Aorta (tissue), 5 donors: ENCODE results near the gene RPL19. TPM values are rescaled to one million over a fixed set of nuclear protein-coding genes. Genes with fewer than 3 reads are reported as not detected.

ENCODE experiments used
- ATAC-seq: fragments of 200-7000 bp; cut with Tn5 transposase; one replicate; pipeline ENCODE4 v1.9.1; 2022; ENCODE audit warnings: moderate library complexity; ENCODE audit not compliant: low FRiP score
- DNase-seq, 2 donors: peaks; one replicate each; pipeline ENCODE4 v3.0.0-alpha.2; 2020
- H3K27ac ChIP-seq, 2 donors: one replicate each; pipeline ENCODE4 v1.5.1; 2013; ENCODE audit warnings: low read length in 2 of 2, mild to moderate bottlenecking in 2 of 2, moderate library complexity in 2 of 2, control low read depth in 1 of 2, inconsistent platforms in 1 of 2, low read depth in 1 of 2
- H3K27me3 ChIP-seq, 2 donors: one replicate each; pipeline ENCODE4 v1.6.1; 2013; ENCODE audit warnings: control low read depth in 1 of 2, low read length in 1 of 2, mild to moderate bottlenecking in 1 of 2, moderate library complexity in 1 of 2; ENCODE audit not compliant: insufficient read depth in 2 of 2, control insufficient read depth in 1 of 2
- H3K36me3 ChIP-seq, 2 donors: one replicate each; pipeline ENCODE4 v1.6.1; 2013; ENCODE audit warnings: control low read depth in 1 of 2, low read length in 1 of 2, mild to moderate bottlenecking in 1 of 2; ENCODE audit not compliant: insufficient read depth in 2 of 2, control insufficient read depth in 1 of 2
- H3K4me1 ChIP-seq, 2 donors: one replicate each; pipeline ENCODE4 v1.6.1; 2013; ENCODE audit warnings: low read length in 2 of 2, control low read depth in 1 of 2, mild to moderate bottlenecking in 1 of 2, moderate library complexity in 1 of 2; ENCODE audit not compliant: insufficient read depth in 2 of 2, control insufficient read depth in 1 of 2
- H3K4me3 ChIP-seq, 2 donors: one replicate each; pipeline ENCODE4 v1.5.1; 2013; ENCODE audit warnings: low read length in 2 of 2, control low read depth in 1 of 2, mild to moderate bottlenecking in 1 of 2
- H3K9me3 ChIP-seq: one replicate; pipeline ENCODE4 v1.6.1; 2013; ENCODE audit warnings: mild to moderate bottlenecking, low read length; ENCODE audit not compliant: control insufficient read depth
- WGBS, 2 donors: extraction: QIAGEN DNeasy Blood & Tissue Kit; methylation state at CpG; one replicate each; pipeline ENCODE4 v1.1.7; 2013; 5-methylcytosine and 5-hydroxymethylcytosine counted together
- intact Hi-C, 2 donors: fragments of 100-400 bp; cut with DNase I; formaldehyde crosslinking; loops; one replicate each; pipeline versions ENCODE4 v1.14.2 to v1.15.0; 2022
- polyA plus RNA-seq, 2 donors: library from polyadenylated mRNA; stranded (reverse); fragments of 200-250 nt; gene quantifications; one replicate each; pipeline ENCODE4 v1.2.3, GENCODE V29; 2013
- total RNA-seq, 2 donors: library from RNA; stranded (reverse); fragmentation: NEBNext Ultra II Directional; extraction: Animal tissue kit (Norgen Biotek cat#: 25700); gene quantifications; one replicate each; pipeline ENCODE4 v1.2.1, GENCODE V29; 2021
- donor health status: healthy with polysubstance abuse.
- donor health status: Bipolar disorder and iron deficiency.
- donor health status: DM: no; HTN: no; CAD: no.
- donor health status: DM: no; HTN: no; CAD: no.
- donor health status: DM: yes; HTN: yes; CAD: no.

RPL19 gene
- total and polyA plus RNA-seq, 4 donors, result 1,206 to 3,759 (median 2,107) TPM

GRCh38 chr17:39177256-39177655, 22.8 kb upstream of the RPL19 start:
- intact Hi-C loops, result no loop called here
- Histone ChIP-seq H3K4me3 (no peak overlapping the region), H3K27ac (no peak overlapping the region), H3K27me3 (no peaks in the 10 kb centered on the region), H3K9me3 (no peaks in the 10 kb centered on the region), H3K4me1 (no peaks in the 10 kb centered on the region), H3K36me3 (peaks cover 0 to 2% of the 10 kb centered on the region in 2 donors)
- no peak for ATAC-seq
- WGBS, 2 donors, result 63 to 75% methylated on average over 12 of the region's 12 CpGs
- DNase-seq, result no peak

- WGBS, 2 donors, result 68% methylated on average over 4 of the region's 4 CpGs
- H3K4me1 ChIP-seq, result no peaks in the 10 kb centered on the region
- no peak for ATAC-seq
- no peak overlapping the region for H3K4me3 ChIP-seq
- no peak overlapping the region for H3K27ac ChIP-seq
- DNase-seq, result no peak
- intact Hi-C loops, result no loop called here
- H3K9me3 ChIP-seq, result no peaks in the 10 kb centered on the region
- H3K36me3 ChIP-seq, result peaks cover 0 to 2% of the 10 kb centered on the region in 2 donors
- H3K27me3 ChIP-seq, result no peaks in the 10 kb centered on the region
Observed at GRCh38 chr17:39178536-39178935, 21.5 kb upstream of the RPL19 start.

GRCh38 chr17:39181303-39181702, 18.8 kb upstream of the RPL19 start:
- no peak overlapping the region for H3K27ac ChIP-seq
- peaks cover 0 to 6% of the 10 kb centered on the region in 2 donors for H3K36me3 ChIP-seq
- no peaks in the 10 kb centered on the region for H3K4me1 ChIP-seq
- 75 to 77% methylated on average over 5 of the region's 5 CpGs for WGBS, 2 donors
- H3K9me3 ChIP-seq, result no peaks in the 10 kb centered on the region
- ATAC-seq (no peak), DNase-seq (no peak)
- no peaks in the 10 kb centered on the region for H3K27me3 ChIP-seq
- intact Hi-C loops, result no loop called here
- H3K4me3 ChIP-seq, result no peak overlapping the region

GRCh38 chr17:39183045-39183444, 17.0 kb upstream of the RPL19 start:
- no peaks in the 10 kb centered on the region for H3K4me1 ChIP-seq
- ATAC-seq (no peak), DNase-seq (no peak)
- H3K27ac ChIP-seq, result no peak overlapping the region
- H3K27me3 ChIP-seq, result no peaks in the 10 kb centered on the region
- no peaks in the 10 kb centered on the region for H3K9me3 ChIP-seq
- H3K4me3 ChIP-seq, result no peak overlapping the region
- intact Hi-C loops, result no loop called here
- peaks cover 0 to 12% of the 10 kb centered on the region in 2 donors for H3K36me3 ChIP-seq
- WGBS, 2 donors, result 88 to 93% methylated on average over 5 of the region's 5 CpGs

- H3K4me1 ChIP-seq, result no peaks in the 10 kb centered on the region
- no peaks in the 10 kb centered on the region for H3K27me3 ChIP-seq
- no peaks in the 10 kb centered on the region for H3K9me3 ChIP-seq
- no peak for ATAC-seq
- peaks cover 0 to 12% of the 10 kb centered on the region in 2 donors for H3K36me3 ChIP-seq
- no peak overlapping the region for H3K27ac ChIP-seq
- intact Hi-C loops, result no loop called here
- 83 to 89% methylated on average over 10 of the region's 10 CpGs for WGBS, 2 donors
- no peak overlapping the region for H3K4me3 ChIP-seq
- no peak for DNase-seq
Observed at GRCh38 chr17:39183720-39184119, 16.4 kb upstream of the RPL19 start.

- Histone ChIP-seq H3K4me1 (no peaks in the 10 kb centered on the region), H3K27ac (no peak overlapping the region), H3K9me3 (no peaks in the 10 kb centered on the region), H3K27me3 (no peaks in the 10 kb centered on the region), H3K36me3 (peaks cover 0 to 10% of the 10 kb centered on the region in 2 donors), H3K4me3 (no peak overlapping the region)
- WGBS, 2 donors, result 80 to 84% methylated on average over 15 of the region's 15 CpGs
- no peak for ATAC-seq
- no peak for DNase-seq
- intact Hi-C loops, result no loop called here
Observed at GRCh38 chr17:39186481-39187002, 13.5 kb upstream of the RPL19 start.

GRCh38 chr17:39187152-39187830, 12.8 kb upstream of the RPL19 start:
- no peak for DNase-seq
- Histone ChIP-seq H3K4me1 (no peaks in the 10 kb centered on the region), H3K27me3 (no peaks in the 10 kb centered on the region), H3K27ac (no peak overlapping the region), H3K4me3 (no peak overlapping the region), H3K36me3 (peaks cover 0 to 10% of the 10 kb centered on the region in 2 donors), H3K9me3 (no peaks in the 10 kb centered on the region)
- ATAC-seq, result no peak
- intact Hi-C loops, result no loop called here
- WGBS, 2 donors, result 89% methylated on average over 9 of the region's 9 CpGs

- intact Hi-C loops, result no loop called here
- H3K9me3 ChIP-seq, result no peaks in the 10 kb centered on the region
- no peak for DNase-seq
- no peak overlapping the region for H3K27ac ChIP-seq
- ATAC-seq, result no peak
- WGBS, 2 donors, result 80 to 85% methylated on average over 9 of the region's 9 CpGs
- peaks cover 0 to 1% of the 10 kb centered on the region in 2 donors for H3K4me1 ChIP-seq
- H3K27me3 ChIP-seq, result no peaks in the 10 kb centered on the region
- H3K36me3 ChIP-seq, result peaks cover 0 to 3% of the 10 kb centered on the region in 2 donors
- H3K4me3 ChIP-seq, result no peak overlapping the region
Observed at GRCh38 chr17:39191750-39192510, 8.2 kb upstream of the RPL19 start.

GRCh38 chr17:39192901-39193300, 7.2 kb upstream of the RPL19 start:
- H3K27ac ChIP-seq, result no peak overlapping the region
- no peaks in the 10 kb centered on the region for H3K9me3 ChIP-seq
- ATAC-seq (no peak), DNase-seq (no peak)
- peaks cover 0 to 1% of the 10 kb centered on the region in 2 donors for H3K4me1 ChIP-seq
- H3K36me3 ChIP-seq, result no peaks in the 10 kb centered on the region
- H3K4me3 ChIP-seq, result no peak overlapping the region
- intact Hi-C loops, result no loop called here
- WGBS, 2 donors, result 88 to 91% methylated on average over 15 to 16 of the region's 16 CpGs
- H3K27me3 ChIP-seq, result no peaks in the 10 kb centered on the region
